ENCODE results near the gene TRA2B.

TRA2B gene

GRCh38 chr3:185950728-185951127 lies 12.9 kb upstream of the TRA2B start:
- no peak for DNase-seq

GRCh38 chr3:185949515-185949914 lies 11.7 kb upstream of the TRA2B start:
- no peak for DNase-seq

- no peak for DNase-seq
These were observed 10.5 kb upstream of the TRA2B start for GRCh38 chr3:185948292-185948691.

GRCh38 chr3:185943760-185944106 lies 5.9 kb upstream of the TRA2B start:
- no peak for DNase-seq

GRCh38 chr3:185942907-185943759 lies 5.3 kb upstream of the TRA2B start:
- peak; percentile 47 to 74 for DNase-seq

GRCh38 chr3:185942396-185942795 lies 4.6 kb upstream of the TRA2B start:
- DNase-seq, result no peak

GRCh38 chr3:185940951-185941350 lies 3.1 kb upstream of the TRA2B start:
- DNase-seq, result no peak

GRCh38 chr3:185939721-185940120 lies 1.9 kb upstream of the TRA2B start:
- no peak for DNase-seq

- peak; percentile 61 to 88 for DNase-seq
These were observed 763 bp downstream of the TRA2B start for GRCh38 chr3:185936814-185937688.

- DNase-seq, result no peak
These were observed 1.6 kb downstream of the TRA2B start for GRCh38 chr3:185936273-185936629.

GRCh38 chr3:185935465-185936272 lies 2.1 kb downstream of the TRA2B start:
- DNase-seq, result no peak

GRCh38 chr3:185934767-185935464 lies 2.9 kb downstream of the TRA2B start:
- DNase-seq, result no peak

GRCh38 chr3:185934174-185934557 lies 3.6 kb downstream of the TRA2B start:
- DNase-seq, result no peak

GRCh38 chr3:185933374-185934173 lies 4.2 kb downstream of the TRA2B start:
- no peak for DNase-seq

GRCh38 chr3:185931777-185932612 lies 5.8 kb downstream of the TRA2B start:
- no peak for DNase-seq

- no peak for DNase-seq
These were observed 7.3 kb downstream of the TRA2B start for GRCh38 chr3:185930393-185931107.

GRCh38 chr3:185929192-185930151 lies 8.3 kb downstream of the TRA2B start:
- DNase-seq, result no peak

- no peak for DNase-seq
These were observed 9.3 kb downstream of the TRA2B start for GRCh38 chr3:185928496-185928895.

Data from bone marrow (tissue), 2 donors.